HEK293 (cell line): Measurements from ENCODE around the gene EPDR1.

Experiments
- ZNF670 ChIP-seq: fragments of 450-650 bp; formaldehyde crosslinking; IDR thresholded peaks from 2 replicates; pipeline ENCODE4 v1.5.1; 2016; ENCODE audit warnings: missing biosample characterization, missing genetic modification characterization, low read depth
- TF ChIP-seq, protein P1 (sequence below): fragments of 450-650 bp; formaldehyde crosslinking; IDR thresholded peaks from 2 replicates; pipeline ENCODE4 v1.5.1; 2016; ENCODE audit warnings: missing biosample characterization, missing genetic modification characterization

DNA sequence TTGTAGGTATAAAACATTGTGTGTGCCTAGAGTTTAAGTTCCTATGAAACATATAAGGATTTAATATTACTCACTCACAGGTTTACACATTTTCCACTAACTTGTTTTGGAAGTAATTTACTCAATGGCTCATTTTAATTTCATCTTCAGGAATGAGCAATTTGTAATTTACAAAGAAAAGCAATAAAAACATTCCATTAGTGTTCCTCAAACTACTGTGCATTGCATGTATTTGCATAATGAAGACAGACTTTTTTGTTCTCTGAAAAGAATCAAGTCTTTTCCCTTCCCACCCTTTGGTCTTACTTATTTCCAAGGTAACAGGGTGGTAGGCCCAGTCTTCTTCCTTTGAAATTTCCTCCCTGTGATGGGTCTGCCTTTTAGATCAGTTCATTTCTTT, 61.2 kb downstream of the EPDR1 start:
- no peak for TF ChIP-seq ZNF670 (tag by site-specific recombination)
- TF ChIP-seq, protein P1, sequence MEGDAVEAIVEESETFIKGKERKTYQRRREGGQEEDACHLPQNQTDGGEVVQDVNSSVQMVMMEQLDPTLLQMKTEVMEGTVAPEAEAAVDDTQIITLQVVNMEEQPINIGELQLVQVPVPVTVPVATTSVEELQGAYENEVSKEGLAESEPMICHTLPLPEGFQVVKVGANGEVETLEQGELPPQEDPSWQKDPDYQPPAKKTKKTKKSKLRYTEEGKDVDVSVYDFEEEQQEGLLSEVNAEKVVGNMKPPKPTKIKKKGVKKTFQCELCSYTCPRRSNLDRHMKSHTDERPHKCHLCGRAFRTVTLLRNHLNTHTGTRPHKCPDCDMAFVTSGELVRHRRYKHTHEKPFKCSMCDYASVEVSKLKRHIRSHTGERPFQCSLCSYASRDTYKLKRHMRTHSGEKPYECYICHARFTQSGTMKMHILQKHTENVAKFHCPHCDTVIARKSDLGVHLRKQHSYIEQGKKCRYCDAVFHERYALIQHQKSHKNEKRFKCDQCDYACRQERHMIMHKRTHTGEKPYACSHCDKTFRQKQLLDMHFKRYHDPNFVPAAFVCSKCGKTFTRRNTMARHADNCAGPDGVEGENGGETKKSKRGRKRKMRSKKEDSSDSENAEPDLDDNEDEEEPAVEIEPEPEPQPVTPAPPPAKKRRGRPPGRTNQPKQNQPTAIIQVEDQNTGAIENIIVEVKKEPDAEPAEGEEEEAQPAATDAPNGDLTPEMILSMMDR (tag by site-specific recombination) = no peak
